Right cardiac atrium (tissue), 5 donors: ENCODE results near the gene NR1H4. TPM values are rescaled to one million over a fixed set of nuclear protein-coding genes. Genes with fewer than 3 reads are reported as not detected.
"Not testable (repeated sequence)": the region's sequence is repeated elsewhere in the genome, so short reads cannot be mapped to it uniquely, and the experiment has no call there.

Experiments used
- ATAC-seq, 2 donors: fragments of 200-7000 bp; cut with Tn5 transposase; one replicate each; pipeline versions ENCODE4 v1.8.0 to v1.9.1; 2020; ENCODE audit warnings: moderate library complexity in 2 of 2, mild to moderate bottlenecking in 1 of 2
- DNase-seq, 3 donors: peaks; one replicate each; pipeline ENCODE4 v3.0.0-alpha.2; 2020
- H3K27ac ChIP-seq: one replicate; pipeline ENCODE4 v1.5.1; 2013; ENCODE audit warnings: mild to moderate bottlenecking, low read length, control low read depth, moderate library complexity
- H3K27me3 ChIP-seq: one replicate; pipeline ENCODE4 v1.6.1; 2013; ENCODE audit not compliant: control insufficient read depth, insufficient read depth
- H3K4me1 ChIP-seq: one replicate; pipeline ENCODE4 v1.6.1; 2013; ENCODE audit warnings: low read length; ENCODE audit not compliant: control insufficient read depth, insufficient read depth
- H3K4me3 ChIP-seq: one replicate; pipeline ENCODE4 v1.5.1; 2013; ENCODE audit warnings: low read length, control low read depth
- H3K9me3 ChIP-seq: one replicate; pipeline ENCODE4 v1.6.1; 2013; ENCODE audit warnings: low read length; ENCODE audit not compliant: control insufficient read depth
- WGBS: extraction: QIAGEN DNeasy Blood & Tissue Kit; methylation state at CpG from one replicate; pipeline ENCODE4 v1.1.7; 2013; 5-methylcytosine and 5-hydroxymethylcytosine counted together
- intact Hi-C, 4 donors: fragments of 100-400 bp; cut with DNase I; formaldehyde crosslinking; loops; one replicate each; pipeline versions ENCODE4 v1.11.0 to v1.14.0; 2022 to 2023
- polyA plus RNA-seq: library from polyadenylated mRNA; stranded (reverse); fragments of 200-250 nt; gene quantifications from one replicate; pipeline ENCODE4 v1.2.3, GENCODE V29; 2013
- total RNA-seq, 4 donors: library from RNA; stranded (reverse); fragmentation: NEBNext Ultra II Directional; extraction: Animal tissue kit (Norgen Biotek cat#: 25700); gene quantifications; one replicate each; pipeline ENCODE4 v1.2.1, GENCODE V29; 2021
- donor health status: healthy with polysubstance abuse.
- donor health status: DM: no; HTN: yes; CAD: no.
- donor health status: DM: no; HTN: no; CAD: no.
- donor health status: DM: no; HTN: yes; CAD: no; lungs with severe emphysema.
- donor health status: DM: yes; HTN: yes; CAD: no.

The NR1H4 gene
- total and polyA plus RNA-seq, 5 donors, result 0.17 to 2.0 (median 0.40) TPM; not detected in 1

DNA sequence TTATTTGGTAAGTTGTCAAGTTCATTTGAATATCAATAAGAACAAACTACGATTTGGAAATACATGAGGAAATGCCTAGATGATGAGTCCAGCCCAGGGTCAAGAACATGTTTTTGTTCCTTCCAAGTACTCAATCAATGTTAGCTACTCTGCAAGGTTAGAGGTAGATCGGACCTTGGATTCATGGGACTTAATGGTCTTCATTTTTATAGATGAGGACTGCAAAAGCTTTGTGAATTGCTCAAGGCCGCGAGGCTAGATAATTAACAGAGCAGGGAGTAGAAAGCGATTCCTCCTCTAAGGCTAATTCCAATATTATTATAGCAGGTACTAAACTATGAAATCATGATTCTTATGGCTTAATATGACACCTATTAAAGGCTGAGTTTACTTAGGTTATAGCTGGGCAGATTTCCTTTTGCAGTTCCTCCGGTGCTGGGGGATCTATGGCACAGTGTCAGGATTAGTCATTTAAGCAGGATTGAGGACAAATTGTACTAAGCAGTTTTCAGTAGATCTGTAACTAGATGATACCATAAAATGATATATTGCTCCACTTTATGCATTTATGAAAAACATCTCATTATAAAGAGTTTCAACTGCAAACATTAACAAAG is 19.8 kb downstream of the NR1H4 start:
- intact Hi-C loops, result no loop called here
- no peak for DNase-seq

GRCh38 chr12:100494026-100494425 is 20.4 kb downstream of the NR1H4 start:
- DNase-seq (no peak), ATAC-seq (no peak)
- Histone ChIP-seq H3K4me3 (no peak overlapping the region), H3K27ac (no peak overlapping the region), H3K4me1 (no peaks in the 10 kb centered on the region), H3K27me3 (no peaks in the 10 kb centered on the region), H3K9me3 (no peaks in the 10 kb centered on the region)
- intact Hi-C loops, result no loop called here
- WGBS, result 88% methylated on average over 2 of the region's 2 CpGs

More for the DNA sequence above, 19.8 kb downstream of the NR1H4 start:
- Histone ChIP-seq H3K27ac (no peak overlapping the region), H3K4me1 (no peaks in the 10 kb centered on the region), H3K9me3 (no peaks in the 10 kb centered on the region), H3K27me3 (no peaks in the 10 kb centered on the region), H3K4me3 (no peak overlapping the region)
- WGBS, result 84% methylated on average over 6 of the region's 6 CpGs
- no peak for ATAC-seq

DNA sequence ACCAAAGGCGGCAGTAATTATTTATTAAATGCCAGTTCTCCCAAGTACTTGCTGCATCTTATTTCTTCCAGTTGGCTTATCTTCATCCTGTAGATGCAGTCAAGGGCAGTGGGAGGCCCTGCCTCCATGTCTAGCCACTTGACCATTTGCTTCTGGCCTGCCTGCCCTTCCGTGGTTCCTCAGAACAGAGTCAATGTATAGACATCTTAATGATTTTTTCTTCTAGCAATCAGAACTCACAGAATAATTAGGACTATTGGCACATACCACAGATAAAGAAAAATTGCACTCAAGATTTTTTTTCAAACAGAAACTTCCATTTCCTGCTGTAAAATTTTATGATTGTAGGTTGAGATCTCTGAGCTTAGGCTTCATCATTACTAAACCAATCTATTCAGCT is 20.9 kb downstream of the NR1H4 start:
- Histone ChIP-seq H3K4me1 (no peaks in the 10 kb centered on the region), H3K27ac (no peak overlapping the region), H3K4me3 (no peak overlapping the region), H3K9me3 (no peaks in the 10 kb centered on the region), H3K27me3 (no peaks in the 10 kb centered on the region)
- WGBS, result 91% methylated on average over 2 of the region's 2 CpGs
- ATAC-seq (no peak), DNase-seq (no peak)
- intact Hi-C loops, result no loop called here

DNA sequence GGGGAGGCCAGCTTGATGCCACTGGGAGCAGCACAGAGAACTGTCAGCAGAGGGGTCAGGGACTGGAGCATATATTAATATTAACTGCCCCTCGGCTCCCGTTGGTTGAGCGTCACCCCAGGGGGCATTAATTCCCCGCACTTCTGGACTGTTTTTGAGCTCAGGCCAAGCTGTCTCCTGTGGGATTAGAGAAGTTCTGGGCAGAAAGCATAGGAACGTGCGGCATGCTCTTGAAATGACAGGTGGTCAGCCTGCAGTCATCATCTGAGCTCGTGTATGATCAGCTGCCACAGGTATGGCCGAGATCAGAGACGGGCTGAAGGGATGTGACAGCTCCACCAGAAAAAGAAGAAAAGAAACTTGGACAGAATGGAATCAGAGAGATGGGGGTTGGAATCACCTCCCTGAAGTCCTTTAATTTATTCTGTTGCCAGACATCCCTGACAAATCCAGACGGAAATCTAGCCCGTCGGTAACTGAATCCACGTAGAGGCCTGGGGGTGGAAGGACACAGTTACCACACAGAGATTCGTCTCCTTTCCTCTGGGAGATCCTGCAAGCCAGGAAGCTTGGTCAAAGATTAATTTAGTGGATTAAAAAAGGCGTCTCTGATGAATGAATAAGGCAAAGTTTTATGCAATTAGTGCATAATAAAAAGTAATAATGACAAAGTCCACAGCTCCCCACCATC is 23.6 kb downstream of the NR1H4 start:
- H3K4me1 ChIP-seq, result no peaks in the 10 kb centered on the region
- 82% methylated on average over 15 of the region's 15 CpGs for WGBS
- ATAC-seq (no peak), DNase-seq (no peak)
- H3K27ac ChIP-seq, result no peak overlapping the region
- no peaks in the 10 kb centered on the region for H3K27me3 ChIP-seq
- no peak overlapping the region for H3K4me3 ChIP-seq
- intact Hi-C loops, result no loop called here
- H3K9me3 ChIP-seq, result no peaks in the 10 kb centered on the region

DNA sequence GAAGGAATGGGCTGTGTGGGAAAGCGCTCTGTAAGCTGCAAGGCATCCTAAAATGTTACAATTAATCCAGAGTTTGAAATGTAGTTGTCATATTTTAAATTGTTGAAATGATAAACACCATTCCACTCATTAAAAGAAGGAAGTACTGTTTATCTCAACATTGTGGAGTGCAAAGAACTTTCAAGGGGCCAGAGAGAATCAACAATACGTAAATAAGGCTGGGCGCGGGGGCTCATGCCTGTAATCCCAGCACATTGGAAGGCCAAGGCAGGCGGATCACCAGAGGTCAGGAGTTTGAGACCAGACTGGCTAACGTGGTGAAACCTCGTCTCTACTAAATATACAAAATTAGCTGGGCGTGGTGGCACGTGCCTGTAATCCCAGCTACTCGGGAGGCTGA is 24.5 kb downstream of the NR1H4 start:
- no peak overlapping the region for H3K4me3 ChIP-seq
- 92% methylated on average over 10 of the region's 10 CpGs for WGBS
- intact Hi-C loops, result no loop called here
- DNase-seq, result no peak
- no peaks in the 10 kb centered on the region for H3K27me3 ChIP-seq
- H3K27ac ChIP-seq, result no peak overlapping the region
- H3K9me3 ChIP-seq, result no peaks in the 10 kb centered on the region
- no peak for ATAC-seq
- no peaks in the 10 kb centered on the region for H3K4me1 ChIP-seq

- no peak overlapping the region for H3K4me3 ChIP-seq
- intact Hi-C loops, result no loop called here
- H3K9me3 ChIP-seq, result no peaks in the 10 kb centered on the region
- ATAC-seq, result no peak
- H3K27ac ChIP-seq, result no peak overlapping the region
- no peaks in the 10 kb centered on the region for H3K4me1 ChIP-seq
- 85% methylated on average over 1 of the region's 1 CpG for WGBS
- DNase-seq, result no peak
- H3K27me3 ChIP-seq, result no peaks in the 10 kb centered on the region
Measured at GRCh38 chr12:100499416-100499815, 25.8 kb downstream of the NR1H4 start.

DNA sequence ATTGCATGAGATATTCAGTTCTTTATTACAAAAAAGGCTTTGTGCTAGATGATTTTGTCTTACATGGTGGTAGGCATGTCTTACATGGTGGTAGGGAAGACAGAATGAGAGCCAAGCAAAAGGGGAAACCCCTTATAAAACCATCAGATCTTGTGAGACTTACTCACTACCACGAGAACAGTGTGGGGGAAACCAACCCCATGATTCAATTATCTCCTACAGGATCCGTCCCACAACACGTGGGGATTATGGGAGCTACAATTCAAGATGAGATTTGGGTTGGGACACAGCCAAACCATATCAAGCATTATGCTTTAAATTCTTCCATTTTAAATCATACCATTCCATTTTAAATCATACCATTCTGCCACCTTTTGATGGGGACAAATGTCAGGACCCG is 29.1 kb downstream of the NR1H4 start:
- DNase-seq, H3K4me3 ChIP-seq, intact Hi-C loops, H3K27me3 ChIP-seq, H3K27ac ChIP-seq, ATAC-seq, H3K9me3 ChIP-seq, H3K4me1 ChIP-seq: not testable (repeated sequence)
- 86% methylated on average over 4 of the region's 4 CpGs for WGBS

- Histone ChIP-seq H3K4me3 (no peak overlapping the region), H3K4me1 (no peaks in the 10 kb centered on the region), H3K27me3 (no peaks in the 10 kb centered on the region), H3K9me3 (no peaks in the 10 kb centered on the region), H3K27ac (no peak overlapping the region)
- ATAC-seq (no peak), DNase-seq (no peak)
- intact Hi-C loops, result no loop called here
- 92% methylated on average over 6 of the region's 6 CpGs for WGBS
Measured at GRCh38 chr12:100503228-100503628, 29.6 kb downstream of the NR1H4 start.

GRCh38 chr12:100504804-100505203 is 31.1 kb downstream of the NR1H4 start:
- Histone ChIP-seq H3K27ac (no peak overlapping the region), H3K27me3 (no peaks in the 10 kb centered on the region), H3K4me3 (no peak overlapping the region), H3K4me1 (no peaks in the 10 kb centered on the region), H3K9me3 (no peaks in the 10 kb centered on the region)
- ATAC-seq, result no peak
- intact Hi-C loops, result no loop called here
- DNase-seq, result no peak
- WGBS, result 67% methylated on average over 1 of the region's 1 CpG

GRCh38 chr12:100508751-100509150 is 35.1 kb downstream of the NR1H4 start:
- no peaks in the 10 kb centered on the region for H3K9me3 ChIP-seq
- H3K4me1 ChIP-seq, result no peaks in the 10 kb centered on the region
- no peak overlapping the region for H3K4me3 ChIP-seq
- ATAC-seq (no peak), DNase-seq (no peak)
- intact Hi-C loops, result no loop called here
- no peaks in the 10 kb centered on the region for H3K27me3 ChIP-seq
- 43% methylated on average over 4 of the region's 4 CpGs for WGBS
- no peak overlapping the region for H3K27ac ChIP-seq

GRCh38 chr12:100512692-100513091 is 39.0 kb downstream of the NR1H4 start:
- 78% methylated on average over 3 of the region's 3 CpGs for WGBS
- Histone ChIP-seq H3K27ac (no peak overlapping the region), H3K4me3 (no peak overlapping the region), H3K9me3 (no peaks in the 10 kb centered on the region), H3K4me1 (no peaks in the 10 kb centered on the region), H3K27me3 (no peaks in the 10 kb centered on the region)
- no peak for ATAC-seq
- intact Hi-C loops, result no loop called here
- no peak for DNase-seq
